HG02678 (cell line): Measurements from ENCODE around the gene CYB561.

Source experiments
- ATAC-seq: cut with Tn5 transposase; IDR thresholded peaks from one replicate; pipeline ENCODE4 v1.9.1; 2021; ENCODE audit warnings: mild to moderate bottlenecking, moderate library complexity; ENCODE audit not compliant: unreplicated experiment

Gene CYB561

DNA sequence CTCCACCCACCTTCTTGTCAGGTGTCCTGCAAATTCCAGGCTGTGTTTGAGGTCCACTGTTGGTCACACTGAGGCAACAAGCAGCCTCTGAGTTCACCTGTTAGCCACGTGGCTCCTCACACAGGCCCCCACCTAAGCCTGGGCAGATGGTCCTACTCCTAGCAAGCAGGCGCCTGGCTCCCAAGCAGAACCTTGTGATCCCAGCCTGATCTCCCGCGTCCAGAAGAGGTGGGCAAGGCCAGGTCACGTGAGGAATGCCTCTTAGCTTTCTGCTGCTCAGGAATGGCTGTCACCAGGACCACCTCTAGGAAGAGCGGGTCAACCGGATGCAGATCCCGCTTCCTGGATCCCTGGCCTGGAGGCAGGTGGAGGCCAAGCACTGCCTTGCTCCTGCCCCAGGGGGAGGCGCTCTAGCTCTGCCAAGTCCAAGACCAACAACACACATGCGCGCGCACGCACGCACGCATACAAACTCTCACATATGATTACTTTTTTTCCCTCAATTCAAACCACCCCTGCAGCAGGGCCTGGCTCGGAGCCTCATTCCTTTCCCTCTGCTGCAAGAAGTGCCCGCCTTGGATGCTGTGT, 9.5 kb downstream of the CYB561 start:
- ATAC-seq = no peak

- ATAC-seq = no peak
Observed at GRCh38 chr17:63435681-63436522, 10.2 kb downstream of the CYB561 start.

GRCh38 chr17:63434951-63435571, 11.0 kb downstream of the CYB561 start:
- ATAC-seq = no peak

- no peak for ATAC-seq
Observed at GRCh38 chr17:63433746-63434591, 12.1 kb downstream of the CYB561 start.

DNA sequence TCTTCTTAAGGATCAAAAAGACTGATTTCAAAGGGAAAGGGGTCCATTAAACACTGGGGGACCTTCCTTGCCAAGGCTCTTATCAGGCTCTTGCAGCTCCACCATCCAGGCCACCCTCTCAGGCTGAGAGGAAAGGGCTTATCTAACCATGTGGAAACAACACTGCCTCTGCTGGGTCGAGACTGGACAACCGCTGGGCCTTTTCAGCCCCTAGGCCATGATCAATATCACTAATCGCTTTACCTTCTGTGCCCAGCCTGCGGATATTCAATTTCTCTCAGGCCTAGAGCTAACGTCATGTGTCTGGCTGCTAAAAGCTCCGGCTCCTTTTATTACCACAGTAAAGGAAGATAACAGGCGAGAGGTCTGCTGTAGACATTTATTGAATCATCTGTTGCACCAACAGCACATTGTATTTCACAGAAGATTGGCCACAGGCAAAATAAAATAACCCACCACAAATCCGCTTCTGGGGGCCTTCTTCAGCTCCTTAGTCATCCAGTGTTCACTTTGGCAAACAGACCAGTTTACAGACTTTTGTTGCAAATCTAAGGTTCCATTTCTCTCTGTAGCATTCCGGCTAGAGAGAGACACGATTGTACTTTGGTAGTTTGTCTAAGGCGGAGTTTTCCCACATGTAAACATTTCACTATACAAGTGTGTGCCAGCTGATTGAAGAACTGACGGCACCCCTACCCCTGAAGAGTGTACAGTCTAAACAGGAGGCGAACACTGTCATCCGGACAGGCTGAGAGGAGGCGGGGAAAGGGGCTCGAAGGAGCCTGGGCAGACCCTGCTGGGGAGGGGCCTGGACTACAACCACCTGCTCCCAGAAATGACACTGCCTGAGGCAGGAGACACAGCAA, 13.9 kb downstream of the CYB561 start:
- ATAC-seq = no peak

DNA sequence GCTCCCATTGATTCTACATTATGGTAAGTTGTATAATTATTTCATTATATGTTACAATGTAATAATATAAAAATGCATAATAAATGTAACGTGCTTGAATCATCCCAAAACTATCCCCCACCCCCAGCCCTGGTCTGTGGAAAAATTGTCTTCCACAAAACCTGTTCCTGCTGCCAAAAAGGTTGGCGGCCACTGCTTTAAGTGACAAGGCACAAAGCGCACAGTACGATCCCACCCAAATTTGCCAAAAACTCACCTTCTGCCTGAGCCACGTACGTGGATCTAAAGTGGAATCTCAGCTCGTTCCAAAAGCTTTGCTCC, 14.5 kb downstream of the CYB561 start:
- ATAC-seq = no peak

DNA sequence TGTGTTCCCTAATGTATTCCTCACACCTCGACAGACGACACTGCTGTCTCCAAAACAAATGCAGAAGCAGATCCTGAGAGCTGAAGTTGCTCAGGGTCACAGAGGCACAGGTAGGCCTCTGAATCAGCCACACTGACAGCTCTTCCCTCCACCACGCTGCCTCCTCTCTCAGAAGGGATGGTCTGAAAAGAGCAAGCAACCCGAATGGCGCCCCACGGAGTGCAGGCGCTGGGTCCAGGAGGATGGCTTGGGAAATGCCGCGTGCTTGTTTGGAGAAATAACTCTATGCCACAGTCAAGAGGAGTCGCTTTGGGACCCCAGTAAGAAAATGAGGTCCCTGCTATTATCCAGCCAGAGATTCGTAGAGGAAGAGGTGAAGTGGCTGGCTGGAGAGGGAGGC, 15.9 kb downstream of the CYB561 start:
- ATAC-seq = no peak

DNA sequence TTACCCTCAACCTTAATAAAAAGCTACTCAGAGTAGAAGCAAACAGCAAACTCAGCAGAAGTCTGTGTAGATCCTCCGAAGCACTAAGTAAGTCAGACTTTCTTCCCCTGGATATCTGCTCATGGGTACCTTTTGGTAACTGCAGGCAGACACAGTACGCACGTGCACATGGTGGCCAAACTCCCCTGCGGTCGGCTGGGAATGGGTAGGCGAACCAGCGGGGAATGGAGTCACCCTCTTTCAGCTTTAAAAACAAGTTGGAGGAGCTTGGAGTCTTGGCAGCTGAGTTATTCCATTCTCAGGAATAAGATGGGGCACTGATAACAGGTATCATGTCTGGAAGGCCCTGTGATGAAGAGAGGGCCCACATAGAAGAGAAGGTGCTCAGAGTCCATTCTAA, 16.3 kb downstream of the CYB561 start:
- no peak for ATAC-seq

DNA sequence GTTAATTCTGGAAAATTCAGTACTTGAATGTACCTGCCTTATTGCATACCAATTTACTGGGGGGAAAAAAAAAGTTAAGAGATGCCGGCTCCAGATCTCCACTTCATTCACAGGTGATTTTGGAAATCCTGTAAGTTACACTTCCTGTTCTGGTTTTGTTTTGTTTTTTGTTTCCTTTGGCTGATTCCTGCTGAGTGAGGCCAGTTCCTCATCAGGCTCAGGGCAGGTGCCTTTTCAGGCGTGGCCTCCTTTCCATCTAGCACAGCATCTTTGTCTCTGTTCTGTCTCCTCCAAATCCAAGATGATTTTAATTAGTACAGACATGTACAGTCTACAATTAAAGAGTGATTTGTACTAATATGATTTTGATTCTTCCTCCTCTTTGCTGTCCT, 19.2 kb downstream of the CYB561 start:
- no peak for ATAC-seq

DNA sequence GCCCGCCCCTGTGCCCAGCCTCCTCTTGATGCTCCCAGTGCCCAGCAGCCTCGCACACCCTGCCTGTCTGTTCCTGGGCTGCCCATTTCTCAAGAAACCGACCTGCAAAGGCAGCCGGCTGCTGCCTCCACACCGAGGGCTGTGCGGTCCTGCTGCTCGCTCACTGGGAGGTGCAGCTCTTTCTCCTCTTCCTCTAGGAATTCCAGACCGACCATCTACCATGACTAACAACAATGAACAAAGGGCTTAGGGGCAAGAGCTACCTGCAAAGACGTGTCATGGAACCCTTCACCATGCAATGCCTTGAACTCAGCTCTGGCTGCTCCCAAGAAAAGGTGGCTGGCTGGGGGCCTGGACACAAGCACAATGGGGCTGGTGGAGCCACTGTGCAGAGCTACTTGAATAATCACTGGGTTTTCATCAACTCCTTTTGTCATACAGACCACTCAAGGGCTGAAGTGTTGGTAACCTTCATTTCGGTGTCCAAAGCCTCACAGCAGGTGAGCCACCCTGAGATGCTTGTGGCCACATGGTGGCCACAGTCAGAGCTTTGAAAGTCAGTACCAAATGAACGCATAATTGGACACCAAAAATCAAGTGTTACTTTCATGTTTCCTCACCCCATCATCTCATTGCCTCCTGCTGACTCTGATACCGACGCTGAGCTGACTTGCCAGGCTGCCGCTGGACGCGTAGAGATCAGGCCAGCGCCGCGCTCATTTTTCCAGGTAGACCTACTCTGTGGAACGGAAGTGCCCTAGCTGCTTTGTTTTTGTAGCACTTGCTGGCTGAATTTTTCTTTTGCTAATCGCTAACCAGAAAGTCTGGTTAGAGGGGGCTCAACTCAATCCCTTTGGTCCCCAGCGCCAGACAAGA, 19.8 kb downstream of the CYB561 start:
- ATAC-seq = no peak

DNA sequence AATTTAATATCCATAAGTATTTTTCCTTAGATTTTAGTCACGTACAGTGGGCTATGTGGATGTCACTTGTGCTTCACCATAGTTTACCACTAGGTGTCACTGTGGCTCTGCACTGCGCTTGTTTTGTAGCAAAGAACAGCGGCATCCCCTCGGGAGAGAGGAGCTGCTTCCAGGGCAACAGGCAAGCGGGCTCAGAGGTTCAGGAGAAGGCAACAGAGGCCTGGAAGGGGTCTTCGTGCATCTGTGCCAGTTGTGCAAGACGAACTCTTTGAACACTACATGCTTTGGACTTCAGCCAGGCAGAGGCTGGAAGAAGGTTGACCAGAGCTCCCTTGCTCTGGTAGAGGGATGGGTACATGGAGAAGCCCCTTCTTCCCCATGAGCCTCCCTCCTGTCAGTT, 20.6 kb downstream of the CYB561 start:
- ATAC-seq = peak; percentile 47

DNA sequence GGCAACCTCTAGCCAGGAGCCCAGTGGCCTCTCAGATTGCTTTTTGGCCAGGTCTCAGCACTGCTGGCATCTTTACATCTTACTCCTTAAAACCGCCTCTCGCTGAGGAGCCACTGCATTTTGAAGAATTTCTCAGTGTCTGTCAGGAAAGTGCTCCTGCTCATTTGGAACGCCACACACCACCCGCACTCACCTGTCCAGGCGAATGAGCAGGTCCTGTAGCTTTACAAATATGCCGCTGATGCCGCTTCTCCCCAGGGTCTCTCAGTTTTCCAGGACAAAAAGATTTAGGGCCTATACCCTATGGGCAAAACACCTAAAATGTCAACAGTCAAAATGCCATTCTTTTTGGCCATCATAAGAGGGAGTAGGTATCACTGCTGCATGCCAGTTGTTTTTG, 22.1 kb downstream of the CYB561 start:
- no peak for ATAC-seq

DNA sequence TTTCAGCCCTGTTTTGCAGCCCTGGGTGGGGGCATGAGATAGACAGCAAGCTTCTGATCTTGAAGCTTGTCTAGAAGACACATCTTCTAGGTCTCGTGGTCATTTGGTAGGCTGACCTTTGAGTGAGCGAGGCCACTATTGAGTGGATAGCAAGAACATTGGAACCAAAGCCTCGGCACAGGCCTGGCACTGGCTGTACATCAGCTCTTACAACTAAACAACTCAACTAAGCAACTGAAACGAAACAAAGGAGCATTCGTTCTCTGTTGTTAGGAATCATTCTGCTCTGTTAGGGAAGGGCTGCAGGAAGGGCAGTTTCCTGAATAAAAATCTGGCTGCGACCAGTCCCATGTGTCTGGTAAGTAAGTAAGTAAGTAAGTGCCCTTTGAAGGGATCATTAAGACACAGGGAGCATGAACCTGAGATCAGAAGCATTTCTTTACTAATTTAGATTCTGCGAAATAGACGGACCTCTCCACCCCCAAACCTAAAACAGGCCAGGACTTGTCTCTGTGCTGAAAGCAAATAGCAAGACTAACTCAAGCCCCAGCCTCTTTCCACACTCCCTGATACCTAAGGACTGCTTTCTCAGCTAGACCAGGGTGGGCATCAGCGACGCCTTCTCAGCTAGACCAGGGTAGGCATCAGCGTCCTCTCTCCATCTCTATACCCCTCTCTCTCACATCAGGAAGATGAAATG, 22.7 kb downstream of the CYB561 start:
- ATAC-seq = no peak

GRCh38 chr17:63421681-63422645, 24.1 kb downstream of the CYB561 start:
- no peak for ATAC-seq

- ATAC-seq = no peak
Observed at GRCh38 chr17:63420868-63421680, 25.0 kb downstream of the CYB561 start.

DNA sequence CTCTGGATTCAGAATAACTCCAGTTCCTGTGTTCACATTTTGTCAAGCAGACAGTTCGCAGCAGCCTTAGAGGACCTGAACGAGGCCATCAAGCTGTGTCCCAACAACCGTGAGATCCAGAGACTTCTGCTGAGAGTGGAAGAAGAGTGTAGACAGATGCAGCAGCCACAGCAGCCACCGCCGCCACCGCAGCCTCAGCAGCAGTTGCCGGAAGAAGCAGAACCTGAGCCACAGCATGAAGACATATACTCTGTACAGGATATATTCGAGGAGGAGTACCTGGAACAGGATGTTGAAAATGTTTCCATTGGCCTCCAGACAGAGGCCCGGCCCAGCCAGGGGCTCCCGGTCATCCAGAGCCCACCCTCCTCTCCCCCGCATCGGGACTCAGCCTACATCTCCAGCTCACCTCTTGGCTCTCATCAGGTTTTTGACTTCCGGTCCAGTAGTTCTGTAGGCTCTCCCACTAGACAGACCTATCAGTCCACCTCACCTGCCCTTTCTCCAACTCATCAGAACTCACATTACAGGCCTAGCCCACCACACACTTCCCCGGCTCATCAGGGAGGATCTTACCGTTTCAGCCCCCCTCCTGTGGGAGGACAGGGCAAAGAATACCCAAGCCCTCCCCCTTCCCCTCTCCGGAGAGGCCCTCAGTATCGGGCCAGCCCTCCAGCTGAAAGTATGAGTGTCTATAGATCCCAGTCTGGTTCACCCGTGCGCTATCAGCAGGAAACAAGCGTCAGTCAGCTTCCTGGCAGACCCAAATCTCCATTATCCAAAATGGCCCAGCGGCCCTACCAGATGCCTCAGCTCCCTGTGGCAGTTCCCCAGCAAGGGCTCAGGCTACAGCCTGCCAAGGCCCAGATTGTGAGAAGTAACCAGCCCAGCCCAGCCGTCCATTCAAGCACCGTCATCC, 25.9 kb downstream of the CYB561 start:
- ATAC-seq = no peak
